ENCODE results near the gene PHF21A.

PHF21A gene

DNA sequence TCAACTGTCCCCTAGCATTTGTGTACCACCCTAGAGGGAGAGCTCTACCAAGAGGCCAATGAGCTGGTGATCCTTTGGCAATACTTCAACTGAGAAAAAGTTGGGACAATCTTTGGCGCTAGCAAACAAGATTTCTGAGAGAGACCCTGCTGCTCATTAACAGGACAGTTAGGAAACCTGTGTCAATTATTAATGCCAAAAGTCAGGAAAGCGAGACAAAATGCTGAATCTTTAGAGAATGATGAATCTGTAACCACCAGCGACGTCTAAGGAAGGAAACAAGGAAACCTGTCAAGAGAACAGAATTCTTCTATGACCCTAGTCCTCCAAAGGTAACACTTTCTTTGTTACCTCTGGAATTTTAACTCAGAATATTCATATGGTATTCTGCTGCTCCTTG is 178.9 kb downstream of the PHF21A start:
- TF ChIP-seq, protein P1, sequence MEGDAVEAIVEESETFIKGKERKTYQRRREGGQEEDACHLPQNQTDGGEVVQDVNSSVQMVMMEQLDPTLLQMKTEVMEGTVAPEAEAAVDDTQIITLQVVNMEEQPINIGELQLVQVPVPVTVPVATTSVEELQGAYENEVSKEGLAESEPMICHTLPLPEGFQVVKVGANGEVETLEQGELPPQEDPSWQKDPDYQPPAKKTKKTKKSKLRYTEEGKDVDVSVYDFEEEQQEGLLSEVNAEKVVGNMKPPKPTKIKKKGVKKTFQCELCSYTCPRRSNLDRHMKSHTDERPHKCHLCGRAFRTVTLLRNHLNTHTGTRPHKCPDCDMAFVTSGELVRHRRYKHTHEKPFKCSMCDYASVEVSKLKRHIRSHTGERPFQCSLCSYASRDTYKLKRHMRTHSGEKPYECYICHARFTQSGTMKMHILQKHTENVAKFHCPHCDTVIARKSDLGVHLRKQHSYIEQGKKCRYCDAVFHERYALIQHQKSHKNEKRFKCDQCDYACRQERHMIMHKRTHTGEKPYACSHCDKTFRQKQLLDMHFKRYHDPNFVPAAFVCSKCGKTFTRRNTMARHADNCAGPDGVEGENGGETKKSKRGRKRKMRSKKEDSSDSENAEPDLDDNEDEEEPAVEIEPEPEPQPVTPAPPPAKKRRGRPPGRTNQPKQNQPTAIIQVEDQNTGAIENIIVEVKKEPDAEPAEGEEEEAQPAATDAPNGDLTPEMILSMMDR (IDR thresholded peaks at IDR 0.05) = no peak
- no peak overlapping the region for H3K27ac ChIP-seq
- no peak for DNase-seq (ENCODE audit: low spot score)
- no peak overlapping the region for H3K4me3 ChIP-seq

DNA sequence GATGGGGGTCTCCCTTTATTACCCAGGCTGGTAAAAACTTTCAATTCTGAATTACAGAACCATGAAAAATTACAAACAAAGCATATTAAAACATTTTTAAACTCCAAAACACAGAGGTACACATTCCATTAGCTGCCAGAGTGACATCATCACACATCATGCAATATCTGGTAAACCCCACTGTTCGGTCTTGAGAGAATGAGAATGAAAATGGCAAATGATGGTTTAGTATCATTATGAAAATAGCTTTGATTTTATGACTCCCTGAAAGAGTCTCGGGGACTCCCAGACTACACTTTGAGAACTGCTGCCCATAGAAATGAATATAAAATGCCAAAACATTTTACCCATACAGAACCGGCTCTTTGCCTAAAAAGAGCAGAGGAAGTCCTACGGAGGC is 180.0 kb downstream of the PHF21A start:
- Histone ChIP-seq H3K4me3 (no peak overlapping the region), H3K27ac (no peak overlapping the region)
- no peak for DNase-seq (ENCODE audit: low spot score)
- TF ChIP-seq, protein P1 (IDR thresholded peaks at IDR 0.05) = no peak

DNA sequence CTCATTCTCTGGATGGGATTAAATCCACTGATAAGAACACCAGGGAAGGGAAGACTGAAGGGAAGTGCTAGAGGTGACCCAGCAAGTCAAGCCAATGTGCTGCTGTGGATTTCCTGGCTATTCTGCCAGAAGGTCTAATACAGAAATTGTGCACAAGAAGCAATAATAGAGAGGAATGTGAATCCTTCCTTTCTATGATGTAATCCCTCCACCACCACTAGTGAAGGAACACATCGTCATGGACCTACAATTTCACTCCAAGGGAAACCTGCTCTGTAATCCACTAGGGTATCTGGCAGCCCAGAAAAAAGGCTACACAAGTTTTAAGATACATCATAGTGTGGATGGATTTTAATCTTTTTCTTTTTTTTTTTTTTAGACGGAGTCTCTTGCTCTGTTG is 181.4 kb downstream of the PHF21A start:
- no peak for DNase-seq (ENCODE audit: low spot score)
- TF ChIP-seq, protein P1 (IDR thresholded peaks at IDR 0.05) = no peak
- Histone ChIP-seq H3K4me3 (no peak overlapping the region), H3K27ac (no peak overlapping the region)

DNA sequence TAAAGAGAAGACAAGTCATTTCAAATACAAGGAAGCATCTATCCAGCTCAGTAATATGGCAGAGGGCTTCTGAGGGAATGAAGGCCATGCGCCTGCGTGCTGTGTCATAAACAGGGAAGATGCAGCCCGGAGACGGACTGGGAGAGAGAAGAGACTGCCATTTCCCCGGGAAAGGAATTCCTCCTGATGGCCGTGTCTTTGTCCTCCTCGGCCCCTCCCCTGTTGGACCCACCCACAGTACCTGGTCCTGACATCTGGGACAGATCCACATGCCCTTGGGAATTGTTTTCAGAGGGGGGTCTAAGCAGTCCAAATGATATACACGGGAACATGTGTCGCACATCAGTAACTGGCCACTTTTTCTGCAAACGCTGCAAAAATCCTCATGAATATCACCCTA is 183.3 kb downstream of the PHF21A start:
- Histone ChIP-seq H3K27ac (no peak overlapping the region), H3K4me3 (no peak overlapping the region)
- TF ChIP-seq, protein P1 (IDR thresholded peaks at IDR 0.05) = no peak
- no peak for DNase-seq (ENCODE audit: low spot score)

DNA sequence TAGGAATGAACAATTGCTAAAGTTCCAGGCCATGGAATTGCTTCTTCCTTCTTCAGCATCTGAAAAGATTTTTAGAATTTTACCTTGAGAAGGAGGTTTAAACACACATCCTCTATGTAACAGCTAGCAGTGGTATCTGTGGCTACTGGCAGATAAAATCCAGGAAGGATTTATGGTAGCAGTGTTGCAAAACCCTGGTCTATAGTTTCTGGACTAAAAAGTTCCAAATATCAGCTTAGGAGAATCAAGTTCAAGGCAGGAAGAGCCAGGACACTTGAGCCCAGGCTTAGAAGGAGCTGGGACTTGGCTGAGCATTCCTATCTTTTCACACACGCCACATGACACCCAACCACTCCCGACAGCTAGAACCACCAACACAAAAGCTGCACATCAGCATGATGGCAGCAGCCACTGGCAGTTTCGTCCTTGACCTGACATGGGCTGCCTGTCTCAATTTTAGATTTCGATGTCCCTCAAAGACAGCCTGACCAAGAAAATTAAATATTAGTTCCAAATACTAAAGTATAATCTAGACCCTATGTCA is 184.7 kb downstream of the PHF21A start:
- TF ChIP-seq, protein P1 (IDR thresholded peaks at IDR 0.05) = no peak
- DNase-seq (ENCODE audit: low spot score) = no peak
- no peak overlapping the region for H3K27ac ChIP-seq
- no peak overlapping the region for H3K4me3 ChIP-seq

DNA sequence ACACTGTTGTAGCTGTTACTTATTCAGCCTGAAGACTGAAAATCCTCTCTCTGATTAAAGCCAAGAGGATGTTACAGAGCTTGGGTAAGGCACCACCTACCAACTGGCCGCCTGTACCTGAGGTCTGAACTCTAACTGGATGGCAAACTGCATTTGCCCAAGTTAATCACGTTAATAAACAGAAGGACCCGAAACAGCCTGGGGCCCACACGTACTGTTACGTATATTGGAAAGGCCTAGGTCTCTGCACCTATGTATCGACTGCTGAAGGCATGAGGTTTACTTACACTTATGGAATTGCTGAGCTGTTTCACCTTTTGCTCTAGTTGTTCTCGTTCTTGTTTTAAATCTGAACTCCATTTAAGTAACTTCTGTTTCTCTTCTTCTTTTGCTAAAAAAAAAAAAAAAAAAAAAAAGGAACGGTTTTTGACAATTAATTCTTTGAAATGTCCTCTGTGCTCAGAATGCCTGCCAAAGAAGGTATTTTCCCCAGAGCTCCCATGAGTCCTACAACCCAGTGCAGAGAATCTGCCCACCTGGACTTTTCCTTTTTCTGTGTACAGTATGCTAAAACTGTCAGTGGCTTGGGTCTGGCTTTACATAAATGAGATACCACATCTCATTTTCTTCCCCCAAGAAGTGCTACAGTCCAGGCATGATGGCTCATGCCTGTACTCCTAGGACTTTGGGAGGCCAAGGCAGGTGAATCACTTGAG is 185.7 kb downstream of the PHF21A start:
- no peak for DNase-seq (ENCODE audit: low spot score)
- Histone ChIP-seq H3K27ac (no peak overlapping the region), H3K4me3 (no peak overlapping the region)
- TF ChIP-seq, protein P1 (IDR thresholded peaks at IDR 0.05) = no peak

All from coronary artery (tissue), 2 donors.